ENCODE measurements around the gene KCNJ1. TPM values are rescaled to one million over a fixed set of nuclear protein-coding genes. Genes with fewer than 3 reads are reported as not detected.

The KCNJ1 gene
- total and polyA plus RNA-seq, 9 of the 15 experiments (the other 6 are each of a cell fraction or from before 2014, with no cell fraction given): not detected

- TF ChIP-seq ZNF407 (IDR thresholded peaks at IDR 0.05; ENCODE audit: low read depth) (no peak), POLR3A (IDR thresholded peaks at IDR 0.05; ENCODE audit: borderline replicate concordance, extremely low read depth, insufficient read depth, insufficient read length) (no peak), ZFP91 (CRISPR knock-in tag; IDR thresholded peaks at IDR 0.05) (no peak), SMARCA5 (IDR thresholded peaks at IDR 0.05) (no peak), MEIS2 (IDR thresholded peaks at IDR 0.05; ENCODE audit: partially characterized antibody) (no peak), XRCC3 (IDR thresholded peaks at IDR 0.05) (no peak), MITF (IDR thresholded peaks at IDR 0.05) (no peak)
These were observed 39.3 kb upstream of the KCNJ1 start (continued) for GRCh38 chr11:128906185-128907050.
